Measurements from ENCODE around the gene SF3A2.

DNA sequence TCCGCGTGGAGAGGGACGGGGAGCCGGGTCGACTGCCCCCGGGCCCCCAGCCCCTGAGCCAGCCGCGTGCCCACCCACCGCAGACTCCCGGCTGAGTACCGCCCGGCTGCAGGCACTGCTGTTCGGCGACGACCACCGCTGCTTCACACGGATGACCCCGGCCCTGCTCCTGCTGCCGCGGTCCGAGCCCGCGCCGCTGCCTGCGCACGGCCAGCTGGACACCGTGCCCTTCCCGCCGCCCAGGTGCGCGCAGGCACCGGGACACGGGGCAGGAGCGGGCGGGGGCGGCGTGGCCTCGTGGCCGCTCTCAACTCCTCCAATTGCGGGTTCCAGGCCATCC is 14.1 kb downstream of the SF3A2 start:
- TF ChIP-seq CTCF (IDR thresholded peaks at IDR 0.05; ENCODE audit: poor library complexity) (no peak), EZH2 (IDR thresholded peaks at IDR 0.05; ENCODE audit: borderline replicate concordance) (no peak)

All from hepatocyte (in vitro differentiated cells).